H9 (cell line): ENCODE measurements around the gene THOP1. TPM values are rescaled to one million over a fixed set of nuclear protein-coding genes. Genes with fewer than 3 reads are reported as not detected.

Source experiments
- DNase-seq: peaks from one replicate; pipeline ENCODE4 v3.0.0-alpha.2; 2017
- H2AFZ ChIP-seq: one replicate; pipeline ENCODE4 v1.6.1; 2013; ENCODE audit warnings: mild to moderate bottlenecking, low read length, control low read depth, moderate library complexity
- H2AK5ac ChIP-seq: 2 replicates; pipeline ENCODE4 v1.6.1; 2013; ENCODE audit warnings: low read length, control low read depth, mixed read lengths; ENCODE audit not compliant: insufficient read length
- H2BK120ac ChIP-seq: one replicate; pipeline ENCODE4 v1.6.1; 2013; ENCODE audit warnings: low read depth, mild to moderate bottlenecking, low read length, control low read depth, inconsistent platforms; ENCODE audit not compliant: poor library complexity, severe bottlenecking
- H2BK12ac ChIP-seq: 2 replicates; pipeline ENCODE4 v1.6.1; 2013; ENCODE audit warnings: low read length, control low read depth, mixed read lengths, low read depth; ENCODE audit not compliant: insufficient read length
- H2BK15ac ChIP-seq: 2 replicates; pipeline ENCODE4 v1.6.1; 2013; ENCODE audit warnings: low read depth, low read length, control low read depth
- H2BK20ac ChIP-seq: one replicate; pipeline ENCODE4 v1.6.1; 2013; ENCODE audit warnings: low read depth, mild to moderate bottlenecking, low read length, control low read depth, inconsistent platforms; ENCODE audit not compliant: poor library complexity, severe bottlenecking
- H2BK5ac ChIP-seq: 2 replicates; pipeline ENCODE4 v1.6.1; 2013; ENCODE audit warnings: low read length, control low read depth, mixed read lengths; ENCODE audit not compliant: insufficient read length
- H3K14ac ChIP-seq: 2 replicates; pipeline ENCODE4 v1.6.1; 2013; ENCODE audit warnings: low read length, control low read depth; ENCODE audit not compliant: insufficient read depth
- H3K18ac ChIP-seq: 2 replicates; pipeline ENCODE4 v1.6.1; 2013; ENCODE audit warnings: low read depth, mild to moderate bottlenecking, mixed read lengths, low read length, control low read depth; ENCODE audit not compliant: insufficient read length
- H3K23ac ChIP-seq: 2 replicates; pipeline ENCODE4 v1.6.1; 2013; ENCODE audit warnings: low read length, control low read depth, mixed read lengths, low read depth; ENCODE audit not compliant: insufficient read length
- H3K23me2 ChIP-seq: 2 replicates; pipeline ENCODE4 v1.6.1; 2013; ENCODE audit warnings: low read depth, mild to moderate bottlenecking, mixed read lengths, low read length, control low read depth; ENCODE audit not compliant: insufficient read length, poor library complexity, severe bottlenecking
- H3K27ac ChIP-seq: 2 replicates; pipeline ENCODE4 v1.5.1; 2013; ENCODE audit warnings: low read length, control low read depth, mixed read lengths, low read depth; ENCODE audit not compliant: insufficient read length
- H3K27me3 ChIP-seq: 2 replicates; pipeline ENCODE4 v1.6.1; 2013; ENCODE audit warnings: low read length, control low read depth, inconsistent platforms; ENCODE audit not compliant: insufficient read depth
- H3K4ac ChIP-seq: 2 replicates; pipeline ENCODE4 v1.6.1; 2013; ENCODE audit warnings: low read depth, mild to moderate bottlenecking, control low read depth, inconsistent platforms, low read length, moderate library complexity
- H3K4me1 ChIP-seq: 2 replicates; pipeline ENCODE4 v1.6.1; 2013; ENCODE audit warnings: low read length, control low read depth, inconsistent platforms; ENCODE audit not compliant: insufficient read depth
- H3K4me2 ChIP-seq: 2 replicates; pipeline ENCODE4 v1.6.1; 2013; ENCODE audit warnings: low read length, control low read depth, mixed read lengths; ENCODE audit not compliant: insufficient read length, insufficient read depth
- H3K56ac ChIP-seq: 2 replicates; pipeline ENCODE4 v1.6.1; 2013; ENCODE audit warnings: low read depth, mild to moderate bottlenecking, mixed read lengths, low read length, control low read depth; ENCODE audit not compliant: insufficient read length
- H3K79me1 ChIP-seq: 2 replicates; pipeline ENCODE4 v1.6.1; 2013; ENCODE audit warnings: low read depth, mild to moderate bottlenecking, moderate library complexity, low read length, control low read depth, inconsistent platforms; ENCODE audit not compliant: insufficient read depth, poor library complexity, severe bottlenecking
- H3K79me2 ChIP-seq: 2 replicates; pipeline ENCODE4 v1.6.1; 2013; ENCODE audit warnings: low read length, control low read depth, inconsistent platforms; ENCODE audit not compliant: insufficient read depth
- H3K9ac ChIP-seq: 2 replicates; pipeline ENCODE4 v1.6.1; 2013; ENCODE audit warnings: low read length, control low read depth, mixed read lengths; ENCODE audit not compliant: insufficient read length; ENCODE audit errors: extremely low read depth
- H3K9me3 ChIP-seq: one replicate; pipeline ENCODE4 v1.6.1; 2013; ENCODE audit warnings: low read depth, low read length, inconsistent platforms; ENCODE audit not compliant: control insufficient read depth
- H3T11ph ChIP-seq: one replicate; pipeline ENCODE4 v1.6.1; 2013; ENCODE audit warnings: mild to moderate bottlenecking, low read length, control low read depth, inconsistent platforms
- H4K20me1 ChIP-seq: one replicate; pipeline ENCODE4 v1.6.1; 2013; ENCODE audit not compliant: control insufficient read depth, insufficient read length, insufficient read depth
- H4K5ac ChIP-seq: 2 replicates; pipeline ENCODE4 v1.6.1; 2013; ENCODE audit warnings: low read depth, mild to moderate bottlenecking, mixed read lengths, low read length, control low read depth; ENCODE audit not compliant: insufficient read length
- H4K8ac ChIP-seq: replicated peaks from 2 replicates; pipeline ENCODE4 v1.6.1; 2013; ENCODE audit warnings: low read length, control low read depth, mixed read lengths, low read depth; ENCODE audit not compliant: insufficient read length
- H4K91ac ChIP-seq: 2 replicates; pipeline ENCODE4 v1.6.1; 2013; ENCODE audit warnings: low read depth, mild to moderate bottlenecking, moderate library complexity, mixed read lengths, low read length, control low read depth; ENCODE audit not compliant: insufficient read length
- H3K27ac Mint-ChIP-seq, 3 experiments: 2 replicates in 2 of 3; 3 replicates in 1 of 3; pipeline ENCODE4 v1.8.0; 2020 to 2021; ENCODE audit warnings: mixed read lengths in 3 of 3, mild to moderate bottlenecking in 1 of 3, moderate library complexity in 1 of 3
- H3K27me3 Mint-ChIP-seq: 2 replicates; pipeline ENCODE4 v1.8.0; 2021; ENCODE audit warnings: low read depth, mild to moderate bottlenecking, moderate library complexity, mixed read lengths
- H3K36me3 Mint-ChIP-seq, 3 experiments: 2 replicates in 2 of 3; 3 replicates in 1 of 3; pipeline ENCODE4 v1.8.0; 2020 to 2021; ENCODE audit warnings: low read depth in 3 of 3, mixed read lengths in 3 of 3; ENCODE audit not compliant: insufficient read depth in 1 of 3
- H3K4me1 Mint-ChIP-seq, 2 experiments: 2 replicates each; pipeline ENCODE4 v1.8.0; 2020; ENCODE audit warnings: mixed read lengths in 2 of 2
- H3K4me3 Mint-ChIP-seq, 2 experiments: 2 replicates in 1 of 2; 3 replicates in 1 of 2; pipeline ENCODE4 v1.8.0; 2020 to 2021; ENCODE audit warnings: mild to moderate bottlenecking in 2 of 2, mixed read lengths in 2 of 2, moderate library complexity in 1 of 2
- H3K9me3 Mint-ChIP-seq, 2 experiments: 2 replicates in 1 of 2; 3 replicates in 1 of 2; pipeline ENCODE4 v1.8.0; 2020; ENCODE audit warnings: mild to moderate bottlenecking in 2 of 2, mixed read lengths in 2 of 2, moderate library complexity in 1 of 2
- CTCF ChIP-seq: fragments of 200-600 bp; sonication (generic); conservative IDR thresholded peaks from 3 replicates; pipeline ENCODE4 v1.8.0; 2021; ENCODE audit warnings: antibody characterized with exemption, mild to moderate bottlenecking
- WGBS: extraction: QIAGEN DNeasy Blood & Tissue Kit; methylation state at CpG from one replicate; pipeline ENCODE4 v1.1.7; 2013; ENCODE audit warnings: missing lambda C conversion rate, low lambda C conversion rate, mixed read lengths; ENCODE audit not compliant: insufficient read length; ENCODE audit errors: extremely low coverage; 5-methylcytosine and 5-hydroxymethylcytosine counted together
- total RNA-seq: library from RNA; stranded (reverse); gene quantifications from 2 replicates; pipeline ENCODE4 v1.2.1, GENCODE V29; 2021

The THOP1 gene
- total RNA-seq, 1 experiment from 2014 or later: 150 TPM

DNA sequence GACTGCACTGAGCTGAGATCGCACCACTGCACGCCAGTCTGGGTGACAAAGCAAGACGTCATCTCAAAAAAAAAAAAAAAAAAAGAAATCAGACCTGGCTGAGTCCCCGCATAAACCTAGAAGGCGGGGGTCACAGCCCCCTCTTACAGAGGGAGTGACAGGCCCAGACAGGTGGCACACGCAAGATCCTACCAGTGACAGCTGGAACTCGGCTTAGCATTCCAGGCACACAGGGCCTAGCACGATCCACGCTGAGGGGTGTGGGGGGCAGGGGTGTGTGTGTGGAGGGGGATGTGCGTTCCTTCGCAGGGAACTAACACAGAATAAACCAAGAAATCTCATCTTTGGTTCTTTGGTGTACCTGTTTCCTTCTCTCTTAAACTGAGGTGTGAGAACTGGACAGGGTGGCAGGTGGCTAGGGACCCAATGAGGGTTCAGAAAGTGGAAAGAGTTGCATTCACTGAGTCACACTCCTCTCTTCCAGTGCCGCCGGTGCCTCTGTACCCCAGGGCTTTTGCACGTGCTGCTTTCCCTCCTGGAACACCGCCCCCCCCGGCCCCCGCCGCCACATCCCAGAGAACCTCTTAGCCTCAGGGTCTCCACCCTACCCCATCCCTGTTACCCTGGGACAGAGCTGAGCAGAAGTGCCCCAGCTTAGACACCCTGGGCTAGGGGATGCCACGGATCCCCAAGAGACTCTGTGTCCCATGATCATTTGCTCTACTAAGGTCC lies 7.2 kb upstream of the THOP1 start:
- Histone ChIP-seq H4K5ac (no peak overlapping the region), H2BK20ac (no peak overlapping the region), H3K14ac (no peak overlapping the region), H3K79me1 (peaks cover 8% of the 10 kb centered on the region), H2BK12ac (no peak overlapping the region), H3K9ac (no peak overlapping the region), H3K18ac (no peak overlapping the region), H3K27me3 (no peaks in the 10 kb centered on the region), H2BK120ac (no peak overlapping the region), H4K8ac (no peak overlapping the region), H2BK15ac (no peak overlapping the region), H3K27ac (no peak overlapping the region), H2AK5ac (no peak overlapping the region), H3K4ac (no peak overlapping the region), H3K4me1 (no peaks in the 10 kb centered on the region), H3K9me3 (no peaks in the 10 kb centered on the region), H4K20me1 (no peaks in the 10 kb centered on the region), H3K23me2 (peaks cover 5% of the 10 kb centered on the region), H4K91ac (no peak overlapping the region), H3T11ph (no peak overlapping the region), H2BK5ac (no peak overlapping the region), H3K4me2 (no peak overlapping the region), H2AFZ (no peak overlapping the region), H3K79me2 (peaks cover 83% of the 10 kb centered on the region), H3K23ac (no peak overlapping the region), H3K56ac (no peak overlapping the region)
- H3K27ac Mint-ChIP-seq: peak overlapping the region in 1 of 3 experiments; percentile 39; a peak in 1 of 7 replicates
- H3K9me3 Mint-ChIP-seq: no peaks in the 10 kb centered on the region
- no peaks in the 10 kb centered on the region for H3K27me3 Mint-ChIP-seq
- H3K4me1 Mint-ChIP-seq: peaks cover 7 to 14% of the 10 kb centered on the region in 2 experiments
- WGBS: no CpG with 5 or more reads among the region's 19 CpGs
- H3K4me3 Mint-ChIP-seq: peak overlapping the region in 1 of 2 experiments; percentile 32; a peak in 1 of 5 replicates
- no peak for TF ChIP-seq CTCF
- H3K36me3 Mint-ChIP-seq: peaks cover 9 to 32% (median 31%) of the 10 kb centered on the region in 3 experiments; a peak in 6 of 7 replicates
- DNase-seq: no peak
